GM18873 (cell line): ENCODE results near the gene ZNF574.

Experiments
- ATAC-seq: cut with Tn5 transposase; IDR thresholded peaks from one replicate; pipeline ENCODE4 v1.9.1; 2021; ENCODE audit warnings: mild to moderate bottlenecking, moderate library complexity, moderate number of reproducible peaks; ENCODE audit not compliant: unreplicated experiment, low FRiP score

ZNF574 gene

DNA sequence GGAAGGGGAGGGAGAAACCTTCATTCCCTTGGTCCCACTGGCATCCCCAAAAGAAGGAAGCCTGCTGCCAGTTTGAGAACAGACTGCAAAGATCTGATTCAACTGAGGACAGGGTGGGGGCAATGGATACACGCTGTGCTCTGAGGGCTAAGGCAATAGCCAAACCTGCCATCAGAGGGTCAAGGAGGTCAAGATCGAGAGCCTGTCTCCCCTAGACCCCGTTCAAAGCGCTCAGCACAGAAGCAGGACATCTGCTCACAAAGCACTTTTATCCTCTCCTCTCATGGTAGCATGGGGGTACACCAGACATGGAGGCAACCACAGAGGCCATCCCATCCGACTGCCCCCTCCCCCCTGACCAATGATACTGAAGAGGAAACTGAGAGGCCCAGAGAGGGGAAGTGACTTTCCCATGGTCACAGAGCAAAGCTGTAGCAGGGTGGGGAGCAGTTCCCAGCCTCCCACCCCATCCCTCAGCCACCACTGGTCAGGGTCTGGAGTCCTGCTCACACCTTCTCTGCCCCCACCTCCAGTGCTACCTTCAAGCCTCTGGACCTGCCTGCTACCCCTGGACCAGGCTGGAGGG, 45.2 kb downstream of the ZNF574 start:
- ATAC-seq: no peak

DNA sequence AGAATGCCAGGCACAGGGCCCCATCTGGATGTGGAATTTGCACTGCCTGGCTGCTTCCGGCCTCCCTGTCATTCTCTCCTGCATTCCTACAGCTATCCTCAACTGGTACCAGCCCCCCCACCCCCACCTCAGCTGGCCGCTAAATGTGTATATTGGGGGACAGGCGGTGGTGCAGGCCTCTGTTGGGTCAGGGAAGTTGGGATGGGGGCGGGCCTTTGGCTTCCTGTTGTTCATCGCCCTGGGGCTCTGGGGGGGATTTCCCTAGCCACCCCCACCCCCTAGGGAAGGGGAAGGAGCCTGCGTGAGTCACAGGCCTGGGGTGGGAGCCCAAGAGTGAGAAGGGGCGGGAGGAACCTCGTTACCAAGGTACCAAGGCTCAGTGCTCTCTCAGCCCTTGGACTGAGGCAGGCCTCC, 45.7 kb downstream of the ZNF574 start:
- no peak for ATAC-seq

DNA sequence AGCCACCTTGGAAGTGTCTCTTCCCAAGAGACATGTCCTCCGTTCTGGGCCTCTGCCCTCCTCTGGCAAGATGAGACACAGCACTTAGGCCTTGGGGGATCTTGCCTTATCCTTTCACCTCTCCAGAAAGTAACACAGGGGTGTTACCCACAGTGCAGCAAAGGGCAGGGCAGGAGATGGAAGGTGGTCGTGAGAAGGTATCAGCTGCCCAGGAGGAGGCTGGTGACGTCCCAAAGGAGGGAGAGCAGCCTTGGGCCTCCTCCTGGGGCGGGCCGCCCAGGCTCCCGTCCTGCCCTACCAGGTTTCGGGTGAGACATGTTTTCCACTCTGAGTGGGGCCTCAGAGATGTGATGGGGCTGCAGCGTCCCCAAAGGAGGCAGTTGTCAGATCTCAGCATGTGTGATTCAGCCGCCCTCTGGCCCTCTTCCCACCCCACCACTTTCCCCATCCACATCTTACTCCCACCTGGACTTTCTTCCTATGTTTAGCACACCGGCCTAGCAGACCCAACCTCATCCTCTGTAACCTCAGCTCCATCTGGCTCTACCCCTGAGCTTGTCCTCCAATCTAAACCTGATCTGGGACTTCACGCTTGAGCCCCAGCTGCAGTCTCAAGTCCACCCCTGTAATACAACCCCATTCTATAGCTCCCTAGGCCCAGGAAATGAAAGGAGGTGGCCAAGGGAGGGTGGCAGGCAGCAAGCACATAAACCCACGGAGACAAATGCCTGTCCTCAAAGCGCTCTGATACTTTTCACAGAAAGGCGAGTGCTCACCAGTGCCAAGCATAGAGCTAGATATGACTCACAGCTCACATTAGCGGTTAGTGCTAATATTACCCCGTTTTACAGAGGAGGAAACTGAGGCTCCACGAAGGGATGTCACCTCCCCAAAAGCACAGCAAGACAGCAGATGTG, 47.0 kb downstream of the ZNF574 start:
- ATAC-seq: no peak

DNA sequence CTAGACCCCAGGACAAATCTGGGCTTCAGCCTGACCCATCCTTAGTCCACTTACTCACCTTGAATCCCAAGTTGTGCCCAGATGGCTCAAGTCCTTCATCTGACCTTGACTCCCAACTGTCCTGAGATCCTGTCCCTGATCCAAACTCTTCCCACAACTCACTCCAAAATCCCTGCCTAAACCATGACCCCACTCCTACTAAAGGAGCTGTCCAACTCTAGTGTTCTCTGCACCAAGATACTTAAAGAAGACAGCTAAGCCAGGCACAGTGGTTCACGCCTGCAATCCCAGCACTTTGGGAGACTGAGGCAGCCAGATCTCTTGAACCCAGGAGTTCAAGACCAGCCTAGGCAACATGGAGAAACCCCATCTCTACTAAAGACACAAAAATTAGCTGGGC, 47.8 kb downstream of the ZNF574 start:
- no peak for ATAC-seq

DNA sequence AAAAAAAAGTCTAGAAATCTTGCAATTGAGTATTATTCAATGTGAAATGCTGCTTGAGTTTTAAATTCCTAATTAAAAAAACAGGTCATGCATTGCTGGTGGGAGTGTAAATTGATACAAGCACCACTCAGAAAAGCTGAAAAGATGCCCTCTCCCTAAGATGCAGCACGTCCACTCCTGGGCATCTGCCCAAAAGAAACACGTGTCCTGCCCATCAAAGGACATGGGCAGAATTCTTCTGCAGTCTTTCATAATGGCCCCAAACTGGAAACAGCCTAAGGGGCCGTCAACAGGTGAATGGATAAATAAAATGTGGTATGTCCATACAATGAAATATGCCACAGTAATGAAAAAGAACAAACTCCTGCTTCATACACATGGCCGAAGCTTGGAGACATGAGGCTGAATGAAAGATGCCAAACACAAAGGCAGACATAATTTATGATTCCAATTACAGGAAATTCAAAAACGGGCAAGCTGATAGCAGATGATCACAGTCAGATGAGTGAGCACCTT, 48.5 kb downstream of the ZNF574 start:
- no peak for ATAC-seq

DNA sequence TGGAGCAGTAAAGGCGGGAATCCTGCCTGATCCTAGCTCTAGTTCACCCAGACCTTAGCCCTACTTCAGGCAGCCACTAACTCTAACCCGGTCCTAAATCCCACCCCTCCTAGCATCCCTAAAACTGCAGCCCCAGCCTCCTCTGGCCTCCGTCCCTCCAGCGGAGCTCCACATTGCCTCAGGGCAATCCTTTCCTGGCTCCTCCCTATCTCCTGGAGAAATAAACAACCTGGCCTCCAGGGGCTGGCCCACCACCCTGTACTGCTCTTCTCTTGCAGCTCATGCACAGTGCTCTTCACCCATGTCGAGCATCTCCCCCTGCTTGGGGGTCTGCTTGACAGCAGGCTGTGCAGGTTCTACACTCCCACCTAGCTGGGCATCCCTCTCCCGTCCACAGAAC, 49.6 kb downstream of the ZNF574 start:
- no peak for ATAC-seq

DNA sequence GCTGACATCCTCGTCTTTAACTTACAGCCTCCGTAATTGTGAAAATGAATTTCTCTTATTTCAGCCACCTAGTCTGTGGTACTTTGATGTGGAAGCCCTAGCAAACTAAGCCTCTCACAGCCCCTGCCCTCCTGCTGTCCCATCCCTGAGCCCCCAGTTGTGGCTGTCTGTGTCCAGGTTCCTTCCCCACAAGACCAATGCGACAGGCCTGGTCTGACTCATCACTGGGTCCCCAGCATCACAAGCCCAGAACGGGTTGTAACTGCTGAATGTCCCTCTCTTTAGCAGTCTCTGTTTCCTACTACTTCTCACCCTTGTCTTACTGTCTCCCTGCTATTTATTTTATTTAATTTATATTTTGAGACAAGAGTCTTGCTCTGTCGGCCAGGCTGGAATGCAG, 50.6 kb downstream of the ZNF574 start:
- no peak for ATAC-seq

DNA sequence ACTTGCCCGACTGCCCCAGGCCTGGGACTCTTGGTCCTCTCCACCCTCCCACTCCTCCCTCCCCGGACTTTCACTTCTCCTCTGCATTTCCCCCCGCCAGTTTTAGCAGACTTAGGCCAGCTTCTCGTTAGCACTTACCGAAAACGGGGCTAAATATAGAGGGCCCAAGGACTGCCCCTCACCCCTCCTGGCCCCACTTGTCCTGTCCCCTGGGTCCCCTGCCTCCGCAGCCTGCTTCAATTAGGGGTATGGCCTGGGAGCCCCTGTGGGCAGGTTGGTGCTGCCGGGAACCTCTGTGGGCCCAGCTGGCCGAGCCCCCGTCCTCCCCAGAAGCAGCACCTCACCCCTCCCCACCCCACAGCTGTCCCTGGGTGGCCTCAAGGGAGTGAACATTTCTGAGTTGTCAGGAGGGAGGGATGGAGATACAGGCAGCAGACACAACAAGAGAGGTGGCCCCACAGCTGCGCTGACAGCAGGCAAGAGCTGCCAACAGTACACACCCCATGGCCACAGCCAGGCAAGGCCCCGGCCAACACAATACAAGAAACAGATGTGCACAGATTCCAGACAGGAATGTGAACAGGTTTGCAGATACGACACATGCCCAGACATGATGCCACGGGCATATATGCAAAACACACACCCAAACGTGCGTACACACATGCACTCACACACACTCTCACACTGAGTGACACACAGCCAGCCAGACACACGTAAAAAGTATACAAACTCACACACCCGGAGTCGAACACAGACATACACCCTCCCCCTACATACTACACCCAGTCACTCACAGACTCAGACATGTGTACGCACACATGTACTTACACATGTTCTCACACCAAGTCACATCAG, 53.7 kb downstream of the ZNF574 start:
- ATAC-seq: peak; percentile 40

DNA sequence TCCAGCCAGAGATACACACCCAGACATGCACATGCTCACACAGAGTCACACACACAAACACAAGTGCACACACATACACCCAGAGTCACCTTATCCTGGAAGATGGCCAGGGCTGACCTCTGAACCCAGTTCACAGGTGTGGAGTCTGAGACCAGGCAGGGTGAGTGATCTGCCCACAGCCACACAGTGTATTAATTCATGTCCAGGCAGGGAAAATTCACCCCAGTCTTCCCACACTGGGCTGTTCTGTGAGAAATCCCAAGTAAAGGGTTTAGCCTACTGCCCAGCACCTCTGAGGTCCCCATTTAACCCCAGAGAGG, 54.2 kb downstream of the ZNF574 start:
- no peak for ATAC-seq
